Kidney glomerular epithelial cell (primary cell): ENCODE data around the gene ETS1.

Experiments used
- DNase-seq: peaks from one replicate; lab custom pipeline; 2025; lab: John Stamatoyannopoulos, UW

ETS1 gene

DNA sequence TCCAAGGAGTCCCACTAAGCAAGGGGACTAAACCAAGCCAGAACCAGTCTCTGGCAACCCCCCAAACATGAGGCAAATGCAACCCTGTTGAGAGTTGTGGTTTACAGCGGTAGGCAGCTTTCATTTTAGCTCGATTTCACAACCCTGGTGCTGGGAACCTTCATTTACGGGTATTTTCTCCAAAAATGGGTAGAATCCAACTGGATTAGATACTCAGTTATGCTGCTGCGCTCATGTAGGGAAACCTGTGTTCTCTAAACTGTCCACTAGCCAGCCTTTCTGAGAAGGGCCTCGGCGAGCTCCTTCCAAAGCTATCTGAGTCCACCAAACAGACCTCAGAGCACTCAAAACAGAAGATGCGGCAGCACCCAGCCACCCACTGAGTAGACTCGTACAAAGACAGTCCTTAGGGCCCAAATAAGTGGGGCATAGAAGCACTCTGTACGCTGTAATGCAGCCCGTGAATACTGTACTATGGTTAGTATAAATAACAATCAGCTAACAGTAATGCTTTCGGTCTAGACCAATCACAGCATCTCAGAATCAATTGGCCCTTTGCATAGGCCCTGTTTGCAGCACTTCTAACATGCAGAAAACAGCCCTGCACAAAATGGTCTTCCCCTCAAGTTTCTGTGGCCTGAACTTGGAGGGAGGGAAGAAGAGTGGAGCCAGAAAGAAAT lies 104.7 kb downstream of the ETS1 start:
- DNase-seq = no peak

DNA sequence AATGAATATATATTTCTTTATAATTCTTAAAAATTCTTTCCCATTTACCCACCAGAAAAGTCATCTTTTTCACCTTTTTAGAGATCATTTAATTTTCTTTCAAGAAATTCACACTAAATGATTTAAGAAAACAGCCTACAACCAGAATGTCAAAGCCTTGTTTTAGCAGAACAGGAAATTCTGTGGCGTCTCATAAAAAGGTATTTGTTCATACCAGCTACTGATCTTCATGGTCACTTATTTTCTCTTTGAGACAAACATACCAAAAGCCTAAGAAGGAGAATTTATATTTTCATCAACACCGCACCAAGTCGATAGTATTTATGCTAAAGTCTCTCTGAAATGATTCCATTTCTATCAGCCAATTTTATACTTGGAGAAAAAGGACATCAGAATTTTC lies 105.3 kb downstream of the ETS1 start:
- no peak for DNase-seq

DNA sequence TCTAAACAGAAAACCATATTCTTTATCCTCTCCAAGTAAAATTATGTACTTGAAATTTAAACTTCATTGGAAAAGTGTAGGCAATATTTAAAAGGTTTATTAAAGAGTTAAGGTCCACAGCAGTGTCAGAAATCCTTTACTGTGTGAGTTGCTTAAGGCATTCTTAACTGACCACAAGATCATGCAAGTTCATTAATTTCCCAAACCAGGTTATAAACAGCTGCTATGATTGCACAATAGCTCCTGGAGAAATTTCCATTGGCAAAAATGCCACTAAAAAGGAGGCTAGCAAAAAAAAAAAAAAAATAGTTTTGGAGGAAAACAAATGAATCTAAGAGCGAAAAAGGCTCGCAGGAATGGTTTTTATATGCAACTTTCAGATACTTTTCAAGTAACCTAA lies 106.2 kb downstream of the ETS1 start:
- DNase-seq = no peak

DNA sequence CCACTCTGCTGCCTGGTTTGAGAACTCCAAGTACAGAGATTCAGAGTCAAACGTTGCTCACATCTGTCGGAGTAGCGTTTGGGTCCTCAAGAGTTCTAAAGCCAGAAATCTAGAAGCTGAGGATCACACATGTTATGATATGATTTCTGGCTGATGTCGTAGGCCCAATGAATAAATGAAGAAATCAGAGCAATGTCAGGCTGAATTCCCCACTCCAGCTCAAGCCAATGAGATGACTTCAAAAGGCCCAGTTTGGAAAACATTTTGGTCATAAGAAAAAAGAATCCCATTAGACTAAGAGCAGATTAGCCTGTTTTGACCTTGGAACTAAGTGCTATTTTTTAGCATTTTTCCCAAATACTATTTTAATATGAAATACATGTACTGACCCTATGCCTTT lies 106.7 kb downstream of the ETS1 start:
- DNase-seq = no peak

DNA sequence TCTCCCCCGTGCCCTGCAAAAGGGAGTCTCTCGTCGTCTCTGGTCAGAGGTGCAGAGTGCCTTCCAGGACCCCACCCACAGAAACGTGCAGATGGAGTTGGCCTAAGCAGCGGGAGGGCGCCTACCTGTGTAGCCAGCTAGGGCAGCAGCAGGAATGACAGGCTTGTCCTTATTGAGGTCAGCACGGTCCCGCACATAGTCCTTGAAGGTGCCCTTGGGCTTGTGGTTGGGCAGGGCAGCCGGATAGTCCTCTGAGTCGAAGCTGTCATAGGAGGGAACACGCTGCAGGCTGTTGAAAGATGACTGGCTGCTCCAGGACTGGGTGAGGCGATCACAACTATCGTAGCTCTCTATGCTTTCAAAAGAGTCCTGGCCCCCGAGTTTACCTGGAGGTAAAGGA lies 107.3 kb downstream of the ETS1 start:
- DNase-seq = no peak

DNA sequence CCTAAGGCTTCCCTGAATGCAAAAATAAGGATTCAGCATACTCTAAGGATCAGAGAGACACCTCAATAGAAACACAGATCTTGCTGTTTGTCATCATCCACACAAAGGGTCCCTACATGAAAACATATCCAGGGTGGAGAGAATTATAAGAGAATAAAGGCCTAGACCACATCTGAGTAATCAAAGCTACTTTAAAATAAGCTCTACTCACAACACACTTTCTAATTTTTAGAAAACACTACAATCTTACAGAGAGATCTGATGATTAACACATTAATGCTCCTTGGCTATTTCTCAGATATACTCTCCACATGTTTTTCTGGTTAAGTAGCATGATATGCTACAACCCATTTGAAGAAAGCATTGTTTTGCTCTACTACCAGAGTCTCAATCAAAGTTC lies 108.2 kb downstream of the ETS1 start:
- no peak for DNase-seq

DNA sequence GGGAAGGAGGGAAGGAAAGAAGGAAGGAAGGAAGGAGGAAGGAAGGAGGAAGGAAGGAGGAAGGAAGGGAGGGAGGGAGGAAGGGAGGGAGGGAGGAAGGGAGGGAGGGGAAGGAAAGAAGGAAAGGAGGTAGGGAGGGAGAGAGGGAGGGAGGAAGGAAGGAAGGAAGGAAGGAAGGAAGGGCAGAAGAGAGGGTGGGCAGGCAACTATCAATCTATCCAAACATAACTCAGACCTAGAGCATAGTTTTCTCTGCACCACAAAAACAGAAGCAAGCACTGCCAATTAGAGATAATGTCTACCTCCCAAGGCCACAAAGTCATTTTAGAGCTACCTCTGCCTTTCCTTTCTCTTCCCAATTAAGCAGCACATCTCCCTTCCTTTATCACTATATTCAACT lies 109.1 kb downstream of the ETS1 start:
- DNase-seq = no peak

DNA sequence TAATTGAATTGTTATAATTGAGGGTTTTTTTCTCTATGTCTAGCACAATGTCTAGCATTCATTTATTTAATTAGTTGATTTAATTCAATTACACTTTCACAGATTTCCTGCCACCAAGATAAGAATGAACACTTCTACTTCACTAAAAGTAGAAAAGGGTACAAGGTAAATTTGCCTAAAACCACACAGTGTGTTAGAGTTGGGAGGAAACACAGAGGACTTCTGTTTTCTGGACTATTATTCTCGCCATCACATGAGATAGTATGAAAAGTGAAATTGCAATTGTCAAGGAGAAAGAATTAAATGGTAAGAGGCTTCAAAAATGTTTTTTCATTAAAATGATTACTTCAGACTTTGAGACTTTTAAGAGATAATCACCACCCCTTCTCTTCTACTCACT lies 109.5 kb downstream of the ETS1 start:
- DNase-seq = no peak

DNA sequence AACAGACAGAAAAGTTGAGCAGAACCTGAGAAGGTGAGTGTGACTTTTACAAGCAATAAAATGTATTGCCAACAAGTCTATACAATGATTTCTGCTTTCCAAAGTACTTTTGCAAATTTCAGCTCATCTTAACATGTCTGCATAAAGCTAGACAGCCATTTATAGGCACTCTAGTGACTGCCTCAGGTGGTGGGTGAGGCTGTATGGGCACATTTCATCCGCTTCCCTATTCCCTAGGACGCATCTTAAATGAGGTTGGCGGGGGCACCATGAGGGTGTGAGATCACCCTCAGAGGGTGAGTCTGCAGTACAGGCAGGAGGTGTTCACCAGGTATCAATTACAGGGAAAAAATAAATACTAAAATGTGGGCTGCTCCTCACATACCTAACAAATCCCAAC lies 110.1 kb downstream of the ETS1 start:
- no peak for DNase-seq

DNA sequence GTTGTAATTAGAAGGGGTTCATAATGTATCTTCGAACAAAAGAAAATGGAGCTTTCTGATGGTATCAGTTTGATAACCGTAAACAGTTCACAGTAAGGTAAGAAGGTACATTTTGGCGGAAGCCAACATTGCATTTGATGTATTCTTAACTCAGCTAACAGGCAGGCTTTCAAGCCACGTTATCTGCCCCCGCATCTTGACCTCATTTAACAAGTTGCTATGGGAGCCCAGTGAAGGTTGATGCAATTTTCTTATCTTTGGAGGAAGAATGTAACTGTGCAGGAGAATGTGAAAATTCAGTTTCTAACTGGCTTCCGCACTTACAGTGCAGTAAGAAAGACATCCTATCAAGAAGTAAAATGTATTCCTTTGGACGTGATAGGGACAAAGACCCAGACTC lies 110.6 kb downstream of the ETS1 start:
- no peak for DNase-seq

DNA sequence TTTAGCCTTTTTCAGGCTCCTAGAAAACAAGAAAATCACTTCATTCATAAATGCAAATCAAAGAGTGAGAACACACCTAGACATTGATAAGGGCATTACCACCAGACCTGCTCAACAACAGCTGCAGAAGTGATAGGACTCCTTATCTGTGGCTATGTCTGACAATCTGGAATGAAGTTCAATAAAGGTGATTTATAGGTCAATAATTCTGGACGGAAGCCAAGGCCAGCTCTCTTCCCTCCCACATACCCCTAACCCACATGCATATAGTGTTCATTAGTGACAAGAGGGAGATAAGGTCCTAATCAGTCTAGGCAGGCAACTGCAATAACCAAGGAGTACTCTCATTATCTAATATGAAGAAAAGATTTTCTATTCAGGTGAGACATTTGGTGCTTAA lies 111.3 kb downstream of the ETS1 start:
- no peak for DNase-seq

DNA sequence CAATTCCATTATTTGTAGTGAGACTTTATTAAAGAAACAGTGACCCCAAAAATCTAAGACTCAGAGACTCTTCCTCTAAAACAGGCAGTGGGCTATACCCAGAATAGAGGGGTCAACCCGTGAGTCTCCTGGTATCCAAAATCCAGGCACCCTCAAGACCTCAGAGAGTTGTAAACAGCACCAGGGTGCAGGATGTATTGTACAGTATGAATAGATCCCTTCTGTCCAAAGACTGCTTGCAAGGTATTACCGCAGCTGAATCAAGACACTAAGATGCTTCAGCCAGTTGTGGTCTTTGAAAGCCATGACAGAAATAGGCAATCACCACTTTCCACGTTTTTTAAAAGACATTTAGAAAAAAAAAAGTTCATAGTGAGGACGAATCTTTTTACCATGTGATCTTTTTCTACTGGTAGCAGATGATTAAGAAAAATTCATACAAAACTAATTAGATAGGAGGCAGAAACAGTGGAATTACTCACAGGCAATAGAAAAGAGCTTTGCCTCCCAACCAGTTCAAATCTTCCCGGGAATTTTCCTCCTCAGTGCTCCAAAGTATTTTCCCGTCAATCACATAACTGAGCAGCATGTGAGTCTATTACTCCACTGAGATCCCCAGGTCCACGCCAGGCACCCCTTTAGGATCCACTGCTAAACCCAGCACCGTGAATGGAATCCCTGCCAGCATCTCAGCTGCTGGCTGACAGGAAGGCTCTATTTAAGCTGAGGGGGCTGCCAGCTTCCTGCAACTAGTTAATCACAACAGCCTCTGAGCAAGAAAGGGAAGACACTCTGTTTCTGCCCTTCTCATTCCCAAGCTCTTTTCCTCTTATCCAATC lies 113.1 kb downstream of the ETS1 start:
- DNase-seq = no peak

DNA sequence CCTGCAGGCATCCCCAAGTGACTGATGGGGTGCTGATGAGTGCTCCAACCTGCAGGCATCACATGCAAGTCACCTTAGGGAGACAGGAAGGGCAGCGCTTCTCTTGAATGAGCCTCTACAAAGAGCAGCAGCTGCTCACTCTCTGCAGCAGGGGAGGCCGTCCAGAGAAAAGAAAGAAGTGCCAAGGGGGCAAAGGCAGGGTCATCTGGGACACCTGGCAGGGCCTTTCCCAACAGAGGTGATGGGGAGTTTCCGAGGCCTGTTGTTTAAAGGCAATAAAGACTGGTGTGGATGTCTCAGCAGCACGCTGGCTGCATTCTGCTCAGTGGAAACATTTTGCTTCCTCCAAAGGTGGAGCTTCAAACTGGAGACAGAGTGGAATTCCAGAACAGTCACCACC lies 113.7 kb downstream of the ETS1 start:
- no peak for DNase-seq

DNA sequence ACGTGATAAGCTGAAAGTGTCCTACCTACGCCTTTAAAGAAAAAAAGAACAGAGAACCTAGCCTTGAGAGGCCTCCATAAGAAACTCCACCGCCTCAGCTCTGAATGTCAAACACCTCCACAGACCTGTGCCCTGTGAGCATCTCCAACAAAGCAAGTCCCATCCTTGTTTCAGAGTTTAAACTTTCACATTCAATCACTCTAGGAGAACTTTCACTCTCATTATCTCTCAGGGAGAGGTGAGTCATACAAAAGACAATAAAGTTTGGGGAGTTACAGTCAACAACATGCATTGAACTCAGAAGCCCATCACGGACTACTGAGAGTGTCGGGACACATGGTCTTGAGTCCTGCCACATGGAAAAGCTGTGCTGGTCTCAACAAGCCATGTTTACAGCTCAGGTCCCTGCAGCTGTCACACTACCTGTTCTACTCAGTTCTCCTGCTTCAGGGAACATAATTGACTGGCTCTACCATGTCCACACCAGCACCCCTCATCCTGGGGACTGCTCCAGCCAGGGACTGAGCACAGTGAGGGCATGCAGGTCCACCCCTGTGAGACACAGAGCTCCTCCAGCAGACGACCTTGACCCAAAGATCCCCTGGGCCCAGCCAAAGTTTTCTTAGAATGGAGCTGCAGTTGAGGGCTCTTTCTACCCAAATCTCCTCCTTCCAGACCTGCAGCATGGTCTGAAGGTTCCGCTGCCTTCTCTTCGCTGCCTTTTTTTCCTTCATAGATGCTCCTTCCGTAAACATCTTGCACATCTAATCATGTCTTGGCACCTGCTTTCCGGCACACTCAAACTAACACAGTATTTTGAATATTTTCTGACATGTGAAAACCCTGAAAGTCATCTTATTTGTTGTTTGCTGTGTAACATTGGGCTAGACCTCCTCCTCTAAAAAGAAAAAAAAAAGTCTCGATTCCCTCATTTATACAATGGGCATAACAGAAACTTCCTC lies 114.9 kb downstream of the ETS1 start:
- no peak for DNase-seq

DNA sequence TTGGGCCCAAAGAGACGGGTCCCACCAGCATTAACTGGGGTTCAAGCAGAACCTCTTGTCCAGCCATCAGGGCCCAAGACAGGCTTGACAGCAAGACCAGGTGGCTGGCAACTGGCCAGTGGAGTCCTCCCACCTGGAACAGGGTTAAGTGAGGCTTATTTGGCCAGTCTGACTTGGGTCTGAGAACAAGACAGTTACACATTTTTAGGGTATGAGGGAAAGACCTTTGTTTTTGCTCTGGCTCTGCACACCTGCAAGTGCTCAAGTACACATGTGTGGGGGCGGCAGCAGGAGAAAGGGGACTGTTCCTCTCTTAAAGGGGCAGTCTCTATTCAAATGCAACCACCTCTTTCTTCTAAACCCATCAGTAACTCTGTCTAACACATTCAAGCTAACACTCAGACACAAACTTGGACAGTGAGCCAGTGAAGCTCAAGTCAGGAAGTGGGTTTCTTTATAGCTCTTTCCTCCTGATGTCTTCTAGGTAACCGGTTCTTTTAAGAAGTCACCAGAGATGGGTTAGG lies 116.2 kb downstream of the ETS1 start:
- no peak for DNase-seq

DNA sequence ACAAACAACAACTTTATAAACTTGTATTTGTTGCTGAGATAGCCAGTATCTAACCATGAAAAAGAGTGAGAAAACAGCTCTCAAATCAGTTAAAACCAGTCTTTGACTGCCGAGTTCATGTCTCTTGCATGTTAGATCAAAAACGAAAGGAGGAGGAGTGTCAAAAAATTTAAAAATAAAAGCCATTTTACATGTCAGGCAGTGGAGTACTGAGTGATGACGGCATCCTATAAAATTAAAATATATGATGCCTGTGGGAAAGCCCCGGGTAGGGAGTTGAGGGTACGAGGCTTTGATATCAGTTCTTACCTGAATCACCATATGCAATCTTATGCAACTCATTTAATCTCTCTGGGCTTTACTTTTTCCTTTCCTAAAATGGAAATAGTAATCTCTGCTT lies 117.3 kb downstream of the ETS1 start:
- DNase-seq = no peak

DNA sequence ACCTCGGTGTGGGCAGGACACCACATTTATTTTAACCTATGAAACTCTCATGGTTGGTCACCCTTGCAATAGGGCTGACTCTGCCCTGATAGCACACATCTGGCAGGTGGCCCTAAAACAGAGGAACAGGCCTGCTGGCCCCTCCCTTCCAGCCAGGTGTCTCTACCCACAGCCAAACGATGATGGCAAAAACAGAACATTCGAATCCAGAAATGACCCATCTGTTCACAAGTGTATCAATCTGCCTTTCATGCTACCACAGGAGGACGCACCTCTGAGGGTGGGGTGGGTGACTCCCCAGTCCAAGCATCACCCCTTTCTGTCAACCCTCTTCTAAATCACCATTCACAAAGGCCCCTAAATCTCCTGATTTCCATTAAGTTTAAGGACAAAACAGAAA lies 118.1 kb downstream of the ETS1 start:
- no peak for DNase-seq

DNA sequence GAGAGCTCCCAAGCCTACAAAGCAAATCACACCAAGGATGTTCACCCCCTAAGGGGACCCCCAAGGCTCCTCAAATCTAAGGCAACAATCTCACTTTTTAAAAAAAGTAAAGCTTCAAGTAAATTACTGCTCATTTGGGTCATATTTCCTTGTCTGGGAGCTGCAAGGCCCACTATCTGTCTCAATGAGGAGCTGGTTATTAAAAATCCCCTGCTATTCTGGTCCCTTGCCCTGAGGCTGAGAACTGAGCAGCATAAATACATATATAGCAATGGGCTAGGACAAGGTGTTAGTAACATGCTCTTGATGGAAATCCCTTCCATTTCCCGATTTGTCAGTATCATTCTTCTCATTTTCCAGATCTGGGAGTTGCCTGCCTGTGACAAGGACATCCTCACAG lies 119.2 kb downstream of the ETS1 start:
- no peak for DNase-seq

DNA sequence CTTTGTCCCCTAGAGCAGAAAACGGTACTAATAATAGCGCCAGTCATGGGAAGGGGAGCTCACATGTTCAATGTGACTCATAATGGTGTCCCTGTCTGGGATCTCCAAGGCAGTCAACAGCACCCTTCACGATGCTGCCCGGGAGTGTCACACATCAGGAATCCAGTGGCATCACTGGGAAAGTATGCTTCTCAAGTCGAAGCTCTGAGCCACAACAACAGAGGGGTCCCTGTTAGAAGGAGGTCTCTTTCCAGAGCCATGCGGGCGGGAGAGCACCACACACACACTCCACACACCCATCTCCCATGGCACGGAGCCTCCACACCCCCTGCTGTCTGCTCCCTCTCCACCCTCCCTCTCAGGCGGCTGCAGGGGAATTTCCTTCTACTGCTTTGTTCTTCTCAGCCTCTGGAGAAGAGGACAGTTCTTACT lies 119.7 kb downstream of the ETS1 start:
- DNase-seq = peak; percentile 95

DNA sequence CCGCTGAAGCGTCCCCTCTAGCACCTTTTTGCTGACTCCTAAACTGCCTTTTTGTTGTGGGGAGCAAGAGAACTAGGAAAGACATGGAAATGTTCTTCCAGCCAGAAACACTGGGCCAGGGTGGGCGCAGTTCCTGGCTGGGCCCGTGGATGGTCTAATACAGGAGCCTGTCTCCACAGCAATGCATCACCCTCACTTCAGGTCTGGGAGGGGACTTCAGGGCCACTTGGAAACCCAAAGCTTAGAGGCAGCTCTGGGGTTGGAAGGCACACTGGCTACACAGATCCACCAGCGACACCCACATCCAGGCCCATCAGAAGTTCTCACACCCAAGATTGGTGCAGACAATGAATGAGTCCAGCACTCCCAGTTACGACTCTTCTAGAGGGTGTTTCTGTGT lies 120.3 kb downstream of the ETS1 start:
- DNase-seq = no peak

DNA sequence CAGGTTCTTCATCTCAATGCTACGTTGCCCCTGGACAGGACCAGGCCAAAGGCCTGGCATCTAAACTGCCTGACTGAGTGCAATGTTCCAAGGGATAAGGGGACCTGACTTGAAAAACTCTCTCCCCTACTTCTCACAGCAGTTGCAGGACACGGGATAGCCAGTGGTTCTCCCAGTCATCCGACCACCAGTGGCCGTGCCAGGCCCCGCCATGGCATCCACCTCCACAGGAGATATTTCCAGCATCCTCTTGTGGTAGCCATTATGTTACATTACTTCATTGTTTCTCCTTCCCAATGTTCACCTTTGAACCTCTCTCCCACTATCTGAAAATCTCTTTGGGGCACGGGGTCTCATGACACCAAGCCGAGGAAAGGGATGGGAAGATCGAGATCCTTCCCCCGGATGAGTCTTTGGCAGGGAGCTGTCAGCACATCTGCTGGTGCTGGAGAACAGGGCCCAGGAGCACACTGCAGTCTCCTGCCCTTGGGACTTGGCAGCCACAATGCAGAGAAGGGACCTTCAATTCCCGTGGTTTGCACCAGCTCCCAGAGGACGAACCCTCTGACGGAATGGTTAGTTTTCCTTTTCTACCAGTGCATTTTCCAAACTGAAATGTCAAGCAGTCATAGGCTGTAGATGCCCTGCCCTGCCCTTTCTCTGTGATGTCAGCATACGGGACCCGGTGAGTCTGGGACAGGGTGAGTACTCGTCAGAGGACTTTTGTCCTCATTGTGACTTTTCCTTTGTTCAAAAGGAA lies 121.2 kb downstream of the ETS1 start:
- no peak for DNase-seq

DNA sequence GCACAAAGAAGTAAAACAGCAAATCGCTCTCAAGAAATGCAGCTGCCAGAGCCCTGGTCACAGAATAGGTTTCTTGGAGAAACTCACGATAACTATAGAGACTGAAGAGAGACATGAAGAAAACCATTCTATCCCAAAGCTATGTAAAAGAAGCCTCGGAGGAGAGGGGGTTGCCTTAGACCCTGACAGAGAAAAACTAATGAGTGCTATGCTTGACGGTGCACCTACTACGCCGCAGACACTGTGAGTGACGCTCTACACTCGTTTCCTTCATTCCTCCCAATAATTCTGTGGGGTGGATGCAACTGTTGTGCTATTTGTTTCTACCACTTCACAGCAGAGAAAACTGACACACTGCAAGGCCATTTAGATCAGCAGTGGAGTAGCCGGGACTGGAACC lies 121.8 kb downstream of the ETS1 start:
- DNase-seq = no peak
